Endothelial cell (in vitro differentiated cells): Measurements from ENCODE around the gene ERGIC1. TPM values are rescaled to one million over a fixed set of nuclear protein-coding genes. Genes with fewer than 3 reads are reported as not detected.

Experiments used
- DNase-seq: peaks from one replicate; pipeline ENCODE4 v3.0.0; 2021; ENCODE audit warnings: low spot score
- H3K27ac Mint-ChIP-seq: one replicate; pipeline ENCODE4 v1.8.0; 2021; ENCODE audit warnings: mixed read lengths, inconsistent platforms; ENCODE audit not compliant: unreplicated experiment
- H3K27me3 Mint-ChIP-seq: one replicate; pipeline ENCODE4 v1.8.0; 2021; ENCODE audit warnings: mild to moderate bottlenecking, moderate library complexity, mixed read lengths, inconsistent platforms; ENCODE audit not compliant: unreplicated experiment
- H3K36me3 Mint-ChIP-seq: one replicate; pipeline ENCODE4 v1.8.0; 2021; ENCODE audit warnings: mild to moderate bottlenecking, low read depth, mixed read lengths, inconsistent platforms; ENCODE audit not compliant: unreplicated experiment
- H3K4me1 Mint-ChIP-seq: one replicate; pipeline ENCODE4 v1.8.0; 2021; ENCODE audit warnings: mild to moderate bottlenecking, mixed read lengths, inconsistent platforms; ENCODE audit not compliant: unreplicated experiment
- H3K4me3 Mint-ChIP-seq: one replicate; pipeline ENCODE4 v1.8.0; 2021; ENCODE audit warnings: mild to moderate bottlenecking, mixed read lengths, inconsistent platforms; ENCODE audit not compliant: unreplicated experiment
- H3K9me3 Mint-ChIP-seq: one replicate; pipeline ENCODE4 v1.8.0; 2021; ENCODE audit warnings: mixed read lengths, inconsistent platforms; ENCODE audit not compliant: unreplicated experiment
- CTCF ChIP-seq: fragments of 200-600 bp; sonication (generic); IDR thresholded peaks from one replicate; pipeline ENCODE4 v1.5.0; 2021; ENCODE audit warnings: antibody characterized with exemption; ENCODE audit not compliant: unreplicated experiment
- total RNA-seq: library from RNA; stranded (reverse); fragmentation: NEBNext Ultra II Directional; extraction: Animal tissue kit (Norgen Biotek cat#: 25700); gene quantifications from one replicate; pipeline ENCODE4 v1.2.1, GENCODE V29; 2021; ENCODE audit not compliant: unreplicated experiment

Gene ERGIC1
- total RNA-seq, 1 donor from 2014 or later, result 67.1 TPM

- TF ChIP-seq CTCF, result no peak
- H3K9me3 Mint-ChIP-seq, result no peaks in the 10 kb centered on the region
- peaks cover 4% of the 10 kb centered on the region for H3K27me3 Mint-ChIP-seq
- no peak overlapping the region for H3K27ac Mint-ChIP-seq
- H3K4me3 Mint-ChIP-seq, result peak overlapping the region; percentile 88
- H3K4me1 Mint-ChIP-seq, result peaks cover 9% of the 10 kb centered on the region
- peak; percentile 15 for DNase-seq
- H3K36me3 Mint-ChIP-seq, result peaks cover 6% of the 10 kb centered on the region
Measured at GRCh38 chr5:172834415-172835289, 601 bp downstream of the ERGIC1 start.

GRCh38 chr5:172835290-172835993 is 1.4 kb downstream of the ERGIC1 start:
- Mint-ChIP-seq H3K4me3 (peak overlapping the region; percentile 84), H3K27me3 (peaks cover 4% of the 10 kb centered on the region), H3K27ac (no peak overlapping the region), H3K36me3 (peaks cover 6% of the 10 kb centered on the region), H3K9me3 (no peaks in the 10 kb centered on the region), H3K4me1 (peaks cover 9% of the 10 kb centered on the region)
- no peak for DNase-seq
- TF ChIP-seq CTCF, result no peak

- H3K4me1 Mint-ChIP-seq, result peaks cover 9% of the 10 kb centered on the region
- no peaks in the 10 kb centered on the region for H3K9me3 Mint-ChIP-seq
- TF ChIP-seq CTCF, result no peak
- no peak for DNase-seq
- no peak overlapping the region for H3K4me3 Mint-ChIP-seq
- no peak overlapping the region for H3K27ac Mint-ChIP-seq
- H3K36me3 Mint-ChIP-seq, result peaks cover 6% of the 10 kb centered on the region
- peaks cover 4% of the 10 kb centered on the region for H3K27me3 Mint-ChIP-seq
Measured at GRCh38 chr5:172835994-172836356, 1.9 kb downstream of the ERGIC1 start.

- Mint-ChIP-seq H3K9me3 (no peaks in the 10 kb centered on the region), H3K4me3 (no peak overlapping the region), H3K27me3 (peaks cover 4% of the 10 kb centered on the region), H3K27ac (no peak overlapping the region), H3K4me1 (peaks cover 9% of the 10 kb centered on the region), H3K36me3 (peaks cover 6% of the 10 kb centered on the region)
- DNase-seq, result no peak
- no peak for TF ChIP-seq CTCF
Measured at GRCh38 chr5:172837640-172838039, 3.6 kb downstream of the ERGIC1 start.
